T-cell (primary cell): Measurements from ENCODE around the gene UQCRH. TPM values are rescaled to one million over a fixed set of nuclear protein-coding genes. Genes with fewer than 3 reads are reported as not detected.

Source experiments
- ATAC-seq, 4 experiments: fragments of 200-7000 bp in 3 of 4; fragments of 150-1000 bp in 1 of 4; cut with Tn5 transposase; replicated peaks in 1 of 4; 1 replicate in 3 of 4; 2 replicates in 1 of 4; pipeline ENCODE4 v1.10.0; 2021; ENCODE audit warnings: moderate library complexity in 3 of 4, mild to moderate bottlenecking in 2 of 4, moderate number of reproducible peaks in 1 of 4
- CTCF ChIA-PET, 2 donors: fragments of 300-600 bp; sonication (Branson Sonifier 250); formaldehyde crosslinking; loops; one replicate each; lab custom pipeline; 2022; ENCODE audit warnings: antibody characterized with exemption in 2 of 2; lab: Charles Lee
- POLR2A ChIA-PET, 2 donors: fragments of 300-600 bp; sonication (Branson Sonifier 250); formaldehyde crosslinking; loops; one replicate each; lab custom pipeline; 2022; ENCODE audit warnings: antibody characterized with exemption in 2 of 2; lab: Charles Lee
- DNase-seq, 35 experiments: peaks; one replicate each; pipeline versions ENCODE4 v3.0.0 to v3.0.0-alpha.2; 2013 to 2023
- H3K27ac ChIP-seq: one replicate; pipeline ENCODE4 v1.5.1; 2013; ENCODE audit warnings: low read length
- H3K27me3 ChIP-seq, 2 experiments: replicated peaks in 1 of 2; 1 replicate in 1 of 2; 2 replicates in 1 of 2; pipeline versions ENCODE4 v1.6.1 to v1.7.0; 2013; ENCODE audit warnings: low read length in 1 of 2, mixed read lengths in 1 of 2; ENCODE audit not compliant: control insufficient read depth in 2 of 2, insufficient read depth in 2 of 2; ENCODE audit errors: extremely low read depth in 1 of 2
- H3K36me3 ChIP-seq, 2 donors: 1 replicate in 1 of 2; 2 replicates in 1 of 2; pipeline versions ENCODE4 v1.6.1 to v1.7.0; 2013; ENCODE audit warnings: low read length in 1 of 2; ENCODE audit not compliant: control insufficient read depth in 2 of 2, insufficient read depth in 1 of 2; ENCODE audit errors: extremely low read depth in 1 of 2
- H3K4me1 ChIP-seq, 2 experiments: 1 replicate in 1 of 2; 2 replicates in 1 of 2; pipeline versions ENCODE4 v1.6.1 to v1.7.0; 2013; ENCODE audit warnings: low read length in 2 of 2, mixed read lengths in 1 of 2; ENCODE audit not compliant: insufficient read depth in 2 of 2, control insufficient read depth in 1 of 2; ENCODE audit errors: extremely low read depth in 1 of 2
- H3K4me3 ChIP-seq, 2 donors: 1 replicate in 1 of 2; 2 replicates in 1 of 2; pipeline versions ENCODE4 v1.5.1 to v1.7.0; 2013; ENCODE audit warnings: mild to moderate bottlenecking in 2 of 2, low read length in 1 of 2, moderate library complexity in 1 of 2; ENCODE audit not compliant: control insufficient read depth in 1 of 2; ENCODE audit errors: extremely low read depth in 1 of 2
- H3K9me3 ChIP-seq: 2 replicates; pipeline ENCODE4 v1.7.0; 2013
- H3K27ac Mint-ChIP-seq, 2 donors: one replicate each; pipeline ENCODE4 v1.8.0; 2020 to 2021; ENCODE audit warnings: mild to moderate bottlenecking in 2 of 2, mixed read lengths in 2 of 2
- H3K27me3 Mint-ChIP-seq, 2 donors: one replicate each; pipeline ENCODE4 v1.8.0; 2021 to 2022; ENCODE audit warnings: mixed read lengths in 2 of 2
- H3K36me3 Mint-ChIP-seq: one replicate; pipeline ENCODE4 v1.8.0; 2021; ENCODE audit warnings: mixed read lengths
- H3K4me1 Mint-ChIP-seq, 3 donors: one replicate each; pipeline ENCODE4 v1.8.0; 2020 to 2022; ENCODE audit warnings: mixed read lengths in 3 of 3, mild to moderate bottlenecking in 1 of 3
- H3K4me3 Mint-ChIP-seq, 3 donors: one replicate each; pipeline ENCODE4 v1.8.0; 2020 to 2022; ENCODE audit warnings: mild to moderate bottlenecking in 3 of 3, mixed read lengths in 3 of 3, moderate library complexity in 3 of 3
- H3K9me3 Mint-ChIP-seq, 3 donors: one replicate each; pipeline ENCODE4 v1.8.0; 2020 to 2022; ENCODE audit warnings: mixed read lengths in 3 of 3
- WGBS: methylation state at CpG from one replicate; pipeline ENCODE4 v1.1.5; 2013; ENCODE audit warnings: missing lambda C conversion rate; ENCODE audit not compliant: insufficient coverage; 5-methylcytosine and 5-hydroxymethylcytosine counted together
- total RNA-seq, 35 experiments: library from RNA in 6 of 35; stranded (reverse) in 6 of 35; fragments of 120-200 nt in 1 of 35; gene quantifications; one replicate each; pipeline versions ENCODE4 v1.2.1 to v1.2.4 and lab custom pipeline; 2013 to 2026

Gene UQCRH
- total RNA-seq, 5 donors from 2014 or later (not counting 1 experiment from before 2014, with no cell fraction given), result 96.3 to 141 (median 127) TPM

- Histone ChIP-seq H3K9me3 (no peaks in the 10 kb centered on the region), H3K4me3 (no peak overlapping the region), H3K4me1 (peaks cover 0 to 12% of the 10 kb centered on the region in 2 experiments), H3K27ac (no peak overlapping the region), H3K27me3 (no peaks in the 10 kb centered on the region), H3K36me3 (peaks cover 8 to 35% of the 10 kb centered on the region in 2 donors)
- H3K9me3 Mint-ChIP-seq, result no peaks in the 10 kb centered on the region
- 100% methylated on average over 1 of the region's 1 CpG for WGBS
- H3K27ac Mint-ChIP-seq, result no peak overlapping the region
- ChIA-PET CTCF (interaction anchor here (0.6 to 1.3 kb wide), 3 partner anchors 37 to 127 kb away, joined by 3 read pairs; no protein-coding TSS in a partner anchor), POLR2A (no interaction called here)
- ATAC-seq (no peak), DNase-seq (no peak)
- H3K4me1 Mint-ChIP-seq, result peaks cover 2 to 18% (median 5%) of the 10 kb centered on the region in 3 donors
- peaks cover 40% of the 10 kb centered on the region for H3K36me3 Mint-ChIP-seq
- no peaks in the 10 kb centered on the region for H3K27me3 Mint-ChIP-seq
- no peak overlapping the region for H3K4me3 Mint-ChIP-seq
Observed at GRCh38 chr1:46284058-46284457, 19.4 kb upstream of the UQCRH start.

- WGBS, result 92% methylated on average over 2 of the region's 3 CpGs
- no peak overlapping the region for H3K4me3 Mint-ChIP-seq
- no peaks in the 10 kb centered on the region for H3K27me3 Mint-ChIP-seq
- Histone ChIP-seq H3K36me3 (peaks cover 5 to 32% of the 10 kb centered on the region in 2 donors), H3K4me3 (no peak overlapping the region), H3K27ac (no peak overlapping the region), H3K9me3 (no peaks in the 10 kb centered on the region), H3K27me3 (no peaks in the 10 kb centered on the region), H3K4me1 (peaks cover 0 to 12% of the 10 kb centered on the region in 2 experiments)
- no peaks in the 10 kb centered on the region for H3K9me3 Mint-ChIP-seq
- H3K4me1 Mint-ChIP-seq, result peaks cover 2 to 18% (median 5%) of the 10 kb centered on the region in 3 donors
- no peak for ATAC-seq
- CTCF ChIA-PET, result interaction anchor here (0.5 to 1.3 kb wide), 2 partner anchors 15 to 38 kb away, joined by 3 to 4 read pairs; no protein-coding TSS in a partner anchor
- H3K36me3 Mint-ChIP-seq, result peaks cover 46% of the 10 kb centered on the region
- no peak overlapping the region for H3K27ac Mint-ChIP-seq
- POLR2A ChIA-PET, result interaction anchor here in 1 of 2 donors (0.5 to 0.6 kb wide), 2 partner anchors 75 to 542 kb away, joined by 7 to 10 read pairs; no protein-coding TSS in a partner anchor
- DNase-seq, result no peak
Observed at GRCh38 chr1:46284597-46285564, 18.6 kb upstream of the UQCRH start.

GRCh38 chr1:46285730-46286477 is 17.6 kb upstream of the UQCRH start:
- CTCF ChIA-PET, result interaction anchor here (0.5 to 0.6 kb wide), 2 partner anchors 16 to 62 kb away, joined by 3 to 4 read pairs; no protein-coding TSS in a partner anchor
- DNase-seq (peak in 12 of 35 experiments; percentile 4 to 42 (median 12)), ATAC-seq (peak in 3 of 4 experiments; percentile 64 to 81 (median 70))
- no peak overlapping the region for H3K4me3 ChIP-seq
- Mint-ChIP-seq H3K27ac (peak overlapping the region; percentile 37 to 68), H3K36me3 (peaks cover 44% of the 10 kb centered on the region), H3K4me1 (peaks cover 2 to 18% (median 5%) of the 10 kb centered on the region in 3 donors), H3K9me3 (no peaks in the 10 kb centered on the region), H3K4me3 (no peak overlapping the region), H3K27me3 (no peaks in the 10 kb centered on the region)
- WGBS, result 65% methylated on average over 24 of the region's 27 CpGs
- peaks cover 3 to 22% of the 10 kb centered on the region in 2 donors for H3K36me3 ChIP-seq
- H3K27me3 ChIP-seq, result no peaks in the 10 kb centered on the region
- H3K9me3 ChIP-seq, result no peaks in the 10 kb centered on the region
- no peak overlapping the region for H3K27ac ChIP-seq
- POLR2A ChIA-PET, result interaction anchor here in 1 of 2 donors (0.5 kb wide), 1 partner anchor 543 kb away, joined by 7 read pairs; no protein-coding TSS in a partner anchor
- peaks cover 0 to 12% of the 10 kb centered on the region in 2 experiments for H3K4me1 ChIP-seq

GRCh38 chr1:46288485-46289133 is 14.9 kb upstream of the UQCRH start:
- Histone ChIP-seq H3K9me3 (no peaks in the 10 kb centered on the region), H3K4me3 (no peak overlapping the region), H3K36me3 (peaks cover 0 to 13% of the 10 kb centered on the region in 2 donors), H3K4me1 (peaks cover 0 to 12% of the 10 kb centered on the region in 2 experiments), H3K27me3 (no peaks in the 10 kb centered on the region), H3K27ac (no peak overlapping the region)
- ATAC-seq (no peak), DNase-seq (no peak)
- CTCF ChIA-PET, result no interaction called here
- Mint-ChIP-seq H3K27ac (no peak overlapping the region), H3K36me3 (peaks cover 26% of the 10 kb centered on the region), H3K27me3 (no peaks in the 10 kb centered on the region), H3K9me3 (no peaks in the 10 kb centered on the region), H3K4me1 (peaks cover 2 to 18% (median 5%) of the 10 kb centered on the region in 3 donors), H3K4me3 (no peak overlapping the region)
- no CpG with 5 or more reads among the region's 1 CpG for WGBS
- POLR2A ChIA-PET, result no interaction called here

GRCh38 chr1:46289134-46289494 is 14.4 kb upstream of the UQCRH start:
- WGBS, result 97% methylated on average over 5 of the region's 5 CpGs
- DNase-seq (no peak), ATAC-seq (no peak)
- Mint-ChIP-seq H3K36me3 (peaks cover 23% of the 10 kb centered on the region), H3K27ac (no peak overlapping the region), H3K4me1 (peaks cover 2 to 18% (median 5%) of the 10 kb centered on the region in 3 donors), H3K27me3 (no peaks in the 10 kb centered on the region), H3K4me3 (no peak overlapping the region), H3K9me3 (no peaks in the 10 kb centered on the region)
- H3K4me3 ChIP-seq, result no peak overlapping the region
- CTCF ChIA-PET, result no interaction called here
- POLR2A ChIA-PET, result no interaction called here
- no peaks in the 10 kb centered on the region for H3K27me3 ChIP-seq
- no peaks in the 10 kb centered on the region for H3K9me3 ChIP-seq
- no peak overlapping the region for H3K27ac ChIP-seq
- peaks cover 0 to 12% of the 10 kb centered on the region in 2 experiments for H3K4me1 ChIP-seq
- peaks cover 0 to 15% of the 10 kb centered on the region in 2 donors for H3K36me3 ChIP-seq
